ENCODE results near the gene NTSR2.

NTSR2 gene

GRCh38 chr2:11669454-11670291 is at the start of gene NTSR2:
NTSR2 (minus strand) TSS chr2:11670195; CDS start chr2:11670129, 66 bp downstream.
- no peak for DNase-seq (ENCODE audit: low read depth)
- no peak within 1 kb of the TSS for H3K4me3 ChIP-seq (ENCODE audit: low read depth, low read length)
- no peak for TF ChIP-seq CTCF (IDR thresholded peaks at IDR 0.05; ENCODE audit: low read depth, low read length, missing control alignments)

GRCh38 chr2:11719230-11719977 is 49.4 kb upstream of the NTSR2 start:
- H3K4me3 ChIP-seq (ENCODE audit: low read depth, low read length), result no peak overlapping the region
- TF ChIP-seq CTCF (IDR thresholded peaks at IDR 0.05; ENCODE audit: low read depth, low read length, missing control alignments), result no peak
- DNase-seq (ENCODE audit: low read depth), result no peak

DNA sequence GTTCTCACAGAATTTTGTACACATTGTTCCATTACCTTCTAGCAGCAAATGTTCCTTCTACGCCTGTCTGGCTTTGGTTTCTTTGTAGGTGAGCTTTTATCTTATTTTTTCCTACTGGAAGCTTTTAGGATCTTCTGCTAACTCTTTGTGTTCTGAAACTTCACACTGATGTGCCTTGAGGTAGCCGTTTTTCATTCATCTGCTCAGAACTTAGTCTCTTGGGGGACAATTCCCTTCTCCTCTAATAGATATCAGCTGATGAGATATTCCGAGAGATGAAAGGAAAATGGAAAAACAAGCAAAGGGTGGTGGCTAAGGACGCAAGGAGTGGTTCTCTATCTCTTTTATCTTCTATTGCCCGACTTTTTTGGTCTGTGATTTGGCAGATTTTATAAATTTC is 48.6 kb upstream of the NTSR2 start:
- TF ChIP-seq CTCF (IDR thresholded peaks at IDR 0.05; ENCODE audit: low read depth, low read length, missing control alignments), result no peak
- DNase-seq (ENCODE audit: low read depth), result no peak
- H3K4me3 ChIP-seq (ENCODE audit: low read depth, low read length), result no peak overlapping the region

DNA sequence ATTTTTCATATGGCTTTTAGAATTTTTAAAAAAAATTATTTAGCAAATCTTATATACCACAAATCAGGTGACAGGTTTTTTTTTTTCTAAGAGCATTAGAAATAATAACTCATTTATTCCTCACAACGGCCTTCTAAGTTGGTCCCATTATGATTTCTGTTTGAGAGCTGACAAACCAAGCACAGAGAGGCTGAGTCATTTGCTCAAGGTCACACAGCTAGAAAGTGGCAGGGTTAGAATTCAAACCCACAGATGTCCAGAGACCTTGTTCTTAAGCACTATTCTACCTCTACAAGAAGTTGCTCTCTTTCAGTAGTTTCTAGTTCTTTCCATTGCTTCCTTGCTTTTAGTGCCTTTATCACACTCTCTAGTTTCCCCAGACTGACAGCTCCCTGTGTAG is 47.6 kb upstream of the NTSR2 start:
- TF ChIP-seq CTCF (IDR thresholded peaks at IDR 0.05; ENCODE audit: low read depth, low read length, missing control alignments), result no peak
- DNase-seq (ENCODE audit: low read depth), result no peak
- no peak overlapping the region for H3K4me3 ChIP-seq (ENCODE audit: low read depth, low read length)

DNA sequence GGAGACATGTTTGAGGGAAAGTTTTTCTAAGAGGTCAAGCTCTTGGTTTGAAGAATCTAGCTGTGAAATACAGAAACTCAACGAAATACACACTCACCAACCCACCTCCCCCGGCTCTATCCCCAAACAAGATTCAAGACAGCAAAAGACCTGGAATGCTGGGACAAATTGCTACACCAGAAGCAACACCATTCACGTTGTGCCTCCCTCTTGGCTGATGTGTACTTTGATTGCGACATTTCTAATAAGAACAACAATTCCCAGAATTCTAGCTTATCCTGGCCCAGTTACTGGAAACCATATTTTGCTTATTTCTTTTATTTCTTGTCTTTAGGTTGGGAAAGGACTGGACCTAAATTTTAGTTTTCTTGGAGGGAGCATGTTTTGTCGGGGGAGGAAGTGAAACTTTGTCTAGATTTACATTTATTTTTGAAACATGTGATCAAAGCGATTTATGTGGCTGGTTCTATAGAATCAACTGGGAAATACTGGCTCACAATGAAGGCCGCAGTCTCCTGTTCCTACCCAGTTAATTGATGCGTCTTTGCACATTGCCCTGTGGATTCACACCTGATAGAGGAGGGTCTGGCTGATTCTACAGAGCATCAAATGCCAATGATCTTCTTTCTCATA is 46.8 kb upstream of the NTSR2 start:
- no peak overlapping the region for H3K4me3 ChIP-seq (ENCODE audit: low read depth, low read length)
- no peak for DNase-seq (ENCODE audit: low read depth)
- no peak for TF ChIP-seq CTCF (IDR thresholded peaks at IDR 0.05; ENCODE audit: low read depth, low read length, missing control alignments)

- H3K4me3 ChIP-seq (ENCODE audit: low read depth, low read length), result no peak overlapping the region
- DNase-seq (ENCODE audit: low read depth), result no peak
- no peak for TF ChIP-seq CTCF (IDR thresholded peaks at IDR 0.05; ENCODE audit: low read depth, low read length, missing control alignments)
Measured at GRCh38 chr2:11715987-11716652, 46.1 kb upstream of the NTSR2 start.
